BE2C (cell line): ENCODE data around the gene CLASRP.
"Not testable (repeated sequence)": the region's sequence is repeated elsewhere in the genome, so short reads cannot be mapped to it uniquely, and the experiment has no call there.

Experiments
- DNase-seq: peaks from one replicate; pipeline ENCODE4 v3.0.0-alpha.2; 2020
- H3K27me3 ChIP-seq: fragments of 250-450 bp; sonication (Bioruptor Pico); 2 replicates; pipeline ENCODE4 v1.5.1; 2020; ENCODE audit warnings: mild to moderate bottlenecking
- H3K36me3 ChIP-seq: fragments of 250-450 bp; sonication (Bioruptor Pico); 2 replicates; pipeline ENCODE4 v1.5.1; 2020; ENCODE audit warnings: mild to moderate bottlenecking
- H3K4me1 ChIP-seq: fragments of 250-450 bp; sonication (Bioruptor Pico); 2 replicates; pipeline ENCODE4 v1.5.1; 2020
- H3K4me3 ChIP-seq: 2 replicates; pipeline ENCODE4 v1.5.1; 2011; ENCODE audit warnings: low read depth, low read length
- H3K9me3 ChIP-seq: fragments of 250-450 bp; sonication (Bioruptor Pico); 2 replicates; pipeline ENCODE4 v1.5.1; 2020
- TF ChIP-seq, protein P1 (sequence below): IDR thresholded peaks from 2 replicates; pipeline ENCODE4 v1.5.1; 2012; ENCODE audit warnings: mild to moderate bottlenecking, low read depth, low read length

CLASRP gene

DNA sequence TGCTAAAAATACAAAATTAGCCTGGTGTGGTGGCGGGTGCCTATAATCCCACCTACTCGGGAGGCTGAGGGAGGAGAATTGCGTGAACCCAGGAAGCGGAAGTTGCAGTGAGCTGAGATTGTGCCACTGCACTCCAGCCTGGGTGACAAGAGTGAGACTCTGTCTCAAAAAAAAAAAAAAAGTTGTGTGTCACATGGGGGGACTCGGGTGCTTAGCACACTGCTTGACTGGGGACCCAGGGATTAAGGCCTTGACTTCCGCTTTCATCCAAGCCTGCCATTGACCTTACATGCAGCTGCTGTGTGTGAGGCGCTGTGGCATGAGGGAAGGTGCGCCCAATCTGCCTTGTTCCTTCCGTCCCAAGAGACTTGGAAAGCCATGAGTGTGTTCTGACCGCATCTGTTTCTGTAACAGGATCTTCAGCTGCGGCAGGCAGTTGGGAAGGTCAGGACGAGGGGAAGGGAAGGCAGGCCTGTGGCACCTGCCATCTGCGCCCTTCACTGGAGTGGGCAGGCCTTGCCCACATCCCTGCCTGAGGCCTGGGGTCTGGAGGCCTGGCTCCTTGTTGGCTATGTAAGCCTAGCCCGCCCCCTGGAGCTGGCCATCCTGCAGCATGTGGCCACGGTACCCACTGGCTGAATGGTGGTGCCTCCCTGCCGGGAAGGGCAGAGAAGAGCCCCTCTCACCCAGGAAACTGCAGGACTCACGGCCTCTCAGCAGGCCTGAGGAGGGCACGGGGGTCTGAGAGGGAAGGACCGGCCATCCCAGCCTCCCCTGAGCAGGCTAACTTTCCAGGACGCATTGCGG is 77.2 kb downstream of the CLASRP start:
- Histone ChIP-seq H3K36me3 (no peaks in the 10 kb centered on the region; the same call in 1 of the 2 replicates), H3K27me3 (no peaks in the 10 kb centered on the region), H3K4me1 (peaks cover 14% of the 10 kb centered on the region), H3K4me3 (no peak overlapping the region), H3K9me3 (no peaks in the 10 kb centered on the region)
- TF ChIP-seq, protein P1, sequence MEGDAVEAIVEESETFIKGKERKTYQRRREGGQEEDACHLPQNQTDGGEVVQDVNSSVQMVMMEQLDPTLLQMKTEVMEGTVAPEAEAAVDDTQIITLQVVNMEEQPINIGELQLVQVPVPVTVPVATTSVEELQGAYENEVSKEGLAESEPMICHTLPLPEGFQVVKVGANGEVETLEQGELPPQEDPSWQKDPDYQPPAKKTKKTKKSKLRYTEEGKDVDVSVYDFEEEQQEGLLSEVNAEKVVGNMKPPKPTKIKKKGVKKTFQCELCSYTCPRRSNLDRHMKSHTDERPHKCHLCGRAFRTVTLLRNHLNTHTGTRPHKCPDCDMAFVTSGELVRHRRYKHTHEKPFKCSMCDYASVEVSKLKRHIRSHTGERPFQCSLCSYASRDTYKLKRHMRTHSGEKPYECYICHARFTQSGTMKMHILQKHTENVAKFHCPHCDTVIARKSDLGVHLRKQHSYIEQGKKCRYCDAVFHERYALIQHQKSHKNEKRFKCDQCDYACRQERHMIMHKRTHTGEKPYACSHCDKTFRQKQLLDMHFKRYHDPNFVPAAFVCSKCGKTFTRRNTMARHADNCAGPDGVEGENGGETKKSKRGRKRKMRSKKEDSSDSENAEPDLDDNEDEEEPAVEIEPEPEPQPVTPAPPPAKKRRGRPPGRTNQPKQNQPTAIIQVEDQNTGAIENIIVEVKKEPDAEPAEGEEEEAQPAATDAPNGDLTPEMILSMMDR = no peak
- DNase-seq = peak; percentile 47

DNA sequence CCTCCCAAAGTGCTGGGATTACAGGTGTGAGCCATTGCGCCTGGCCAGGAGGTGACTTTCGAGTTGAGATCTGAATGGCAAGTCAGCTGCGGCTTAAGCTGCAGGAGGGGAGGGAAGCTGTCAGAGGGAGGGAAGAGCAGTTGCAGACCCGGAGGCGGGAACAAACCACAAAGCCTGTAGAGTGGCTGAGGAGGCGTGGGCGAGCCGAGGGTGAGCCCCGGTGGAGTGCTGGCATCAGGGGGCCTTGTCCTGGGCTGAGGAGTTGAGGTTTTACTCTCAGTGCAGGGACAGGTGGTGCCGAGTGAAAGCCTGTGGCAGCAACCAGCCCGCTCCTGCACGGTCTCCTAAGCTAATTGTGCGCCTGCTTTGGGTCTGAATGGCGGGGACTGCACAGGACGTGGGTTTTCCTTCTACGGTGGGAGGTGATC is 78.3 kb downstream of the CLASRP start:
- Histone ChIP-seq H3K9me3 (no peaks in the 10 kb centered on the region), H3K36me3 (no peaks in the 10 kb centered on the region; the same call in 1 of the 2 replicates), H3K4me3 (no peak overlapping the region), H3K4me1 (peaks cover 14% of the 10 kb centered on the region), H3K27me3 (no peaks in the 10 kb centered on the region)
- peak; percentile 38 for DNase-seq
- TF ChIP-seq, protein P1 = no peak

DNA sequence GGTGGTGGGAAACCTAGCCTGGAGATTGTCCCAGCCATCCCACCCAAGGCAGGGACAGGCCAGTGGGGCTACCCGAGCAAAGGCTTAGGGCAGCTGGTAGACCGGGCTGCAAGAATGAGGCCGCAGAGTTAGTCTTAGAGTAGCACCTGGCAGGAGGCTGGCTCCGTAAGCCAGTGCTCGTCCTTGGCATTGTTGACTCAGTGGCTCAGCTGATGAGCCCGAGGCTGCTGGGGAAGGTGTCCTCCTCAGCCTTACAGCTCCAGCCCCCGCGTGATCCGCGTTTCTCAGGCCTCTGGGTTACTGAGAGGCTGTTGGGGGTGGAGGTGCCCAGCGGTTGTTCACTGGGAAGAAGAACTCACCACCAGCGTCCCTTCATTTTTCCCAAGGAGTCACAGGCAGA is 78.8 kb downstream of the CLASRP start:
- DNase-seq = no peak
- Histone ChIP-seq H3K9me3 (no peaks in the 10 kb centered on the region), H3K36me3 (no peaks in the 10 kb centered on the region; the same call in 1 of the 2 replicates), H3K4me3 (no peak overlapping the region), H3K27me3 (no peaks in the 10 kb centered on the region), H3K4me1 (peaks cover 14% of the 10 kb centered on the region)
- TF ChIP-seq, protein P1 = no peak

DNA sequence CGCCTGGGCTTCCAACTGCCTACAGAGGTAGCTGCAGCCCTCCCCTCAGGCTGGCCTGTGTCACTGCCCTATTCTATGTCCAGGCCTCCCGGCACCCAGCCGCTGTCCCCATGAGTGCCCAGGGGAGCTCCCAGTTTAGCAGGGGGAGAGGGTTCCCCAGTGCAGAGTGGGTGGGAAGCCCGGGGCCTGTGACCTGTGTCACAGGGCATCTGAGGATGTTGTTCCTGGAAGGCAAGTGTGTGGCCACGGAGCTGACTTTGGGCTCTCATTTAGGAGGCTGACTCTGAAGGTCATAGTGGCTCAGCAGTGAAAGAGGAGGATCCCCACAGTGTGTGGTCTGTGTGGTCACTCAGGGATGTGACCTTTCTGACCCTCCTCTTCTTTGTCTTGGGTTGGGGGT is 79.3 kb downstream of the CLASRP start:
- TF ChIP-seq, protein P1 = no peak
- Histone ChIP-seq H3K4me1 (peaks cover 14% of the 10 kb centered on the region), H3K4me3 (no peak overlapping the region)

DNA sequence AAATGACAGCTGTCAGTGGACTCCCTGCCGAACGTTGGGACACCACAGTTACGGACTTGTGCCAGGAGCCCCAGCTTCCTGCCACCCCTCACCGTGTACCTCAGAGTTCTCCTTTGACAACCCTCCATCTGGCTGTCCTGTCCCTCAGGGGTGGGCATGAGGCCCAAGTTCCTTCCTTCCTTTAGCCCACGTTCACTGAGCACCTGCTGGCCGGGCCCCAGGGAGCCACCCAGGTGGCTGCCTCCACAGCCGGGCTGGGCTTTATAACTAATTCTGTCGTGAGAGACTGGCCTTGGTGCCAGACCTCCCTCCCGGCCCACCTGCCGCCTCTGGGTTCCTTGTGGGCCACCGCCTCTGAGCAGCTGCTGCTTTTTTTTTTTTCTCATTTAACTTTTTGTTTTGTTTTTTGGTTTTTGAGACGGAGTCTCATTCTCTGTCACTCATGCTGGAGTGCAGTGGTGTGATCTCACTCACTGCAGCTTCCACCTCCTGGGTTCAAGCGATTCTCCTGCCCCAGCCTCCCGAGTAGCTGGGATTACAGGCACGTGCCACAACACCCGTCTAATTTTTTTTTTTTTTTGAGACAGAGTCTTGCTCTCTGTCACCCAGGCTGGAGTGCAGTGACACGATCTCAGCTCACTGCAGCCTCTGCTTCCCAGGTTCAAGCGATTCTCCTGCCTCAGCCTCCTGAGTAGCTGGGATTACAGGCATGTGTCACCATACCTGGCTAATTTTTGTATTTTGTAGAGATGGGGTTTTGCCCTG is 79.9 kb downstream of the CLASRP start:
- DNase-seq, H3K36me3 ChIP-seq, H3K9me3 ChIP-seq, H3K4me3 ChIP-seq, H3K27me3 ChIP-seq: not testable (repeated sequence)
- peaks cover 18% of the 10 kb centered on the region for H3K4me1 ChIP-seq

More for the DNA sequence above, 79.3 kb downstream of the CLASRP start:
- DNase-seq = no peak
- Histone ChIP-seq H3K36me3 (no peaks in the 10 kb centered on the region; the same call in 1 of the 2 replicates), H3K27me3 (no peaks in the 10 kb centered on the region), H3K9me3 (no peaks in the 10 kb centered on the region)

DNA sequence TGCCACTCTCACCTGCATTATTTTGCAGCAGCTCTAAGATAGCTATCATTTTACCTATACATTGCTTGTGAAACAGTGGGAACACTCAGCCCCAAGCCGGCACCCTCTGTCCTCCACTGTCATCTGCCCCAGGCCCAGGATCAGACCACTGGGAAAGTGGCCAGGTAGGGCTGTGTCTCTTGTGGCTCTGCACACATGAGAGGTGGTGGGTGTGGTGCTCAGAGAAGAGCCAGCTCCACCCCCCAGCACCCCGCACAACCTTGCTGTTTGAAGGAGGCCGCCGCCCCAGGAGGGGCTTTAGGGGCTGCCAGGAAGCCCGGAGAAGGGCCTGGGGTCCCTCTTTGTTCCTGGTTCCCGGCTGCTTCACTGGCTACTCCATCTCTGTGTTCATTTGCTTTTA is 80.7 kb downstream of the CLASRP start:
- Histone ChIP-seq H3K36me3 (no peaks in the 10 kb centered on the region; the same call in 1 of the 2 replicates), H3K27me3 (no peaks in the 10 kb centered on the region), H3K9me3 (no peaks in the 10 kb centered on the region), H3K4me1 (peaks cover 18% of the 10 kb centered on the region), H3K4me3 (no peak overlapping the region)
- no peak for DNase-seq
- TF ChIP-seq, protein P1 = no peak
